Endometrial microvascular endothelial cells (primary cell): ENCODE measurements around the gene TAS2R4. TPM values are rescaled to one million over a fixed set of nuclear protein-coding genes. Genes with fewer than 3 reads are reported as not detected.
"Not testable (repeated sequence)": the region's sequence is repeated elsewhere in the genome, so short reads cannot be mapped to it uniquely, and the experiment has no call there.

Experiments
- in situ Hi-C: cut with HindIII; loops from 2 replicates; pipeline ENCODE4 v1.10.0; 2017; ENCODE audit warnings: low sequenced_read_pairs, low pct_unique_long_range_greater_than_20kb; ENCODE audit errors: inconsistent ontology term
- total RNA-seq: library from RNA; depleted of rRNA; stranded (reverse); fragments of >200 nt; gene quantifications from one replicate; pipeline ENCODE4 v1.2.3, GENCODE V29; 2015; ENCODE audit errors: inconsistent ontology term

TAS2R4 gene
- total RNA-seq, 1 donor from 2014 or later: not detected

- in situ Hi-C loops: no loop called here
Observed at GRCh38 chr7:141792526-141792925, 16.1 kb downstream of the TAS2R4 start.

- in situ Hi-C loops: no loop called here
Observed at GRCh38 chr7:141820067-141820466, 43.6 kb downstream of the TAS2R4 start.

DNA sequence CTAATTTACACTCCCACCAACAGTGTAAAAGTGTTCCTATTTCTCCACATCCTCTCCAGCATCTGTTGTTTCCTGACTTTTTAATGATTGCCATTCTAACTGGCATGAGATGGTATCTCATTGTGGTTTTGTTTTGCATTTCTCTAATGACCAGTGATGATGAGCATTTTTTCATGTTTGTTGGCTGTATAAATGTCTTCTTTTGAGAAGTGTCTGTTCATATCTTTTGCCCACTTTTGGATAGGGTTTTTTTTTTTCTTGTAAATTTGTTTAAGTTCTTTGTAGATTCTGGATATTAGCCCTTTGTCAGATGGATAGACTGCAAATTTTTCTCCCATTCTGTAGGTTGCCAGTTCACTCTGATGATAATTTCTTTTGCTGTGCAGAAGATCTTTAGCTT is 46.0 kb downstream of the TAS2R4 start:
- in situ Hi-C loops: not testable (repeated sequence)

Other genes with a start within 250 kb of the TAS2R4 start
- gene AGK, start 225.3 kb upstream of the TAS2R4 start, total RNA-seq: 44.9 TPM
- 13.8 TPM for gene DENND11, start 74.5 kb upstream of the TAS2R4 start, total RNA-seq
- gene WEE2, start 68.3 kb upstream of the TAS2R4 start, total RNA-seq: not detected
- 305 TPM for gene SSBP1, start 38.3 kb upstream of the TAS2R4 start, total RNA-seq
- not detected for gene TAS2R3, start 12.6 kb upstream of the TAS2R4 start, total RNA-seq
- gene TAS2R5, start 13.5 kb downstream of the TAS2R4 start, total RNA-seq: 0.28 TPM
- not detected for gene PRSS37, start 64.8 kb downstream of the TAS2R4 start, total RNA-seq
- not detected for gene OR9A4, start 139.7 kb downstream of the TAS2R4 start, total RNA-seq
- not detected for gene CLEC5A, start 170.3 kb downstream of the TAS2R4 start, total RNA-seq
- gene TAS2R38, start 197.1 kb downstream of the TAS2R4 start, total RNA-seq: not detected
- not detected for gene MGAM, start 219.2 kb downstream of the TAS2R4 start, total RNA-seq